Hematopoietic multipotent progenitor cell treated with erythropoietin and hydrocortisone succinate and interleukin-3 and kit ligand, for 8 days (in vitro differentiated cells): ENCODE results near the gene VSIG4.

Experiments used
- DNase-seq: peaks from one replicate; pipeline ENCODE4 v3.0.0-alpha.2; 2015

Gene VSIG4

DNA sequence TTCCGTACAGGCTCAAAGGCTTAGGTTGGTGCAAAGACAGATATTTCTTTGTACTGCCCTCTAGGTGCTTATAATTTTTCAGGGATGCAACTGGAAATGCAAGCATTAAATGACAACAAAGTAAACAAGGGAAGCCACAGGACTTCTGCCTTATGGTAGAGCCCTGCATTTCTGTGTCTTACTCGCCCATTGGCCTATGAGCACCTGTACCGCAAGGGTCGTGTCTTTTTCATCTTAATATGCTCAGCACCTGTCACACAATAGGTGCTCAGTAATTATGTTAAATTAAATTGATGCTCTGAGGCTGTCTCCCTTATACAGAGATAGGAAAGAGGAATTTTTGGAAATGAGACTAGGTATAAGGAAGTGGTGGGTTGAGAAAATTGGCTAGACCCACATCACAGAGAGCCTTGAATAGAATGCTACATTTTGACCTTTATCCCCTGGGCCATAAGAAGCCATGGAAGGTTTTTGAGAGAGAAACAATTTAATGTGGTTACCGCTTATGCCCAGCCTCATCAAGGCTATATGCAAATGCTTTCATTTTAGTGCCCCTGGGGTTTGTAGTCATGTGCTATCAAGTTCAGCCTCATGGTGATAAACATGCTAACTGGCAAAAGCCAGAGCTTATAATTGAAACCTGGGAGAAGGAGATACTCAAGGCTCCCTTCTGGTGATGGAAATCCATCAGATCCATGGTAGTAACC lies 16.3 kb downstream of the VSIG4 start:
- peak; percentile 54 for DNase-seq

- DNase-seq, result peak; percentile 74
These were observed 17.1 kb downstream of the VSIG4 start for GRCh38 chrX:66022632-66023384.

DNA sequence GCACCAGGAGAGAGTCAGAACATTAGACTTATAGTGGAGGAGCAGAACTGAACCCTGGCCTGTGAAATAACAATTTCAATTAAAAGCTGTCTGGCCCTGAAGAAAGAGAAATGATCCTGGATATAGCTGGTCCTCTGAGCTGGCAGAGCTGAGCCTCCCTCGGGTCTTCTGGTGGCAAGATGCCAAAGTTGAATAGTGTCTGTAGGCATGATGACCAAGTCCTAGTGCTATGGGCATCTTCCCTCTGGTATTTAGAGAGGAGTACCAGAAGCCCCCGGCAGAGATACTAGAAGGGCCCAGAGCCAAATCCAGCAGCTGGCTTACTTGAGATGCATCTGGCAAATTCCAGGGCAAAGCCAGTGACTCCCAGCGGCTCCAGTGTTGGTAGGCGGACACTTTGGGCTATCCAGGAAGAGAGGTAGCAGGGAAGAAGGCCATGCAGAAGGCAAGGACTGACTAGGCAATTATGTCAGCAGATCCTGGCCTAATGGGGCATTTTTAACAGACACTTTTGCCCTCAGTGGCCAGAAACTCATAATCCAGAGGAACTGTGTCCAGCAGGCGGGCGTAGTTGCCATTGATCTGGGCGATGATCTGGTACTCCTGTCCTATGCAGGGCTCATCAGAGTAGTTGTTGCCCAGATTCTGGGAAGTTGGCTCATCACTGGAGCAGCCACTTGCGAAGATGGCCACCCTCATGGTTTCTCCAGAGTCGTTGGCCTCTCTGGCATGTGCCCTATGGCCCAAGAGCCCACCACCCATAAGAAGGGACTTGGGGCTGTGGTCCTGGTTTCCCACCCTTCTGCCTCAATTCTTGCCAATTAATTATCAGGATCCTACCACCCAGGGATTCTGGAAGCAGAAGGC lies 17.9 kb downstream of the VSIG4 start:
- DNase-seq, result no peak

DNA sequence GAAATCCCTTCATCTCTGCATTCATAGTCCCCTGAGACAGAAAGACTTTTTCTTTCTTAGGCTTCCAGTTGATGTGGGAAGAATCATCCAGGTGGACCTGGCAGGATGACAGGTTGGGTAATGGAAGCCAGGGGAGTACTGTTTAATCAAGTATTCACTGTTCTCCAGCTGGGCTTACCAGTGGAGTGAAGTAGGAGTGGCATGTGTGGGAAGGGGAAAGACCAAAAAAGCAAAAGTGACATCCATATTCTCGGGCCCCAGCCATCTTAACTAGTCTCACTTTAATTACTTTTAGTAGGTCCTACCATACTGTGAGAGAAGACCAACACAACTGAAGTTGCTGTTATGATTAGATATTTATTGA lies 18.5 kb downstream of the VSIG4 start:
- DNase-seq, result peak; percentile 62

- DNase-seq, result no peak
These were observed 19.1 kb downstream of the VSIG4 start for GRCh38 chrX:66020631-66021334.

- peak; percentile 16 for DNase-seq
These were observed 19.9 kb downstream of the VSIG4 start for GRCh38 chrX:66019974-66020373.

DNA sequence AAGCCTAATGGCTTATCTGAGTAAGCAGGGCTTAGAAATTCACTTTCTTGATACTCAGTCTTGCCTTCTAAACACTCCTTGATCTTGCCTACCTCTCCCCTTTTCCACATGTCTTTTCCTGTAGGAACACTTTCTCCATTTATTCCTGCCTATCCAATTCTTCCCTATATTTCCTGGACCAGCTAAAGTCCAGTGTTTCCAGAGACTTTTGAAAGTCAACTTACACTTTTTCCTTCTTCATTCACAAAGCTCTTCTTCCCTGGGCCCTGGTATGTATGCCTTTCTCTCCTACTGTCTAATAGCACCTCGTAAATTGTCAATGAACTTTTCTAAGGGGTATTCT lies 20.6 kb downstream of the VSIG4 start:
- no peak for DNase-seq

- DNase-seq, result peak; percentile 51
These were observed 21.1 kb downstream of the VSIG4 start for GRCh38 chrX:66018585-66019309.

GRCh38 chrX:66017659-66018170 lies 22.2 kb downstream of the VSIG4 start:
- no peak for DNase-seq

GRCh38 chrX:66016905-66017658 lies 22.8 kb downstream of the VSIG4 start:
- peak; percentile 69 for DNase-seq

- peak; percentile 61 for DNase-seq
These were observed 23.8 kb downstream of the VSIG4 start for GRCh38 chrX:66015900-66016689.

DNA sequence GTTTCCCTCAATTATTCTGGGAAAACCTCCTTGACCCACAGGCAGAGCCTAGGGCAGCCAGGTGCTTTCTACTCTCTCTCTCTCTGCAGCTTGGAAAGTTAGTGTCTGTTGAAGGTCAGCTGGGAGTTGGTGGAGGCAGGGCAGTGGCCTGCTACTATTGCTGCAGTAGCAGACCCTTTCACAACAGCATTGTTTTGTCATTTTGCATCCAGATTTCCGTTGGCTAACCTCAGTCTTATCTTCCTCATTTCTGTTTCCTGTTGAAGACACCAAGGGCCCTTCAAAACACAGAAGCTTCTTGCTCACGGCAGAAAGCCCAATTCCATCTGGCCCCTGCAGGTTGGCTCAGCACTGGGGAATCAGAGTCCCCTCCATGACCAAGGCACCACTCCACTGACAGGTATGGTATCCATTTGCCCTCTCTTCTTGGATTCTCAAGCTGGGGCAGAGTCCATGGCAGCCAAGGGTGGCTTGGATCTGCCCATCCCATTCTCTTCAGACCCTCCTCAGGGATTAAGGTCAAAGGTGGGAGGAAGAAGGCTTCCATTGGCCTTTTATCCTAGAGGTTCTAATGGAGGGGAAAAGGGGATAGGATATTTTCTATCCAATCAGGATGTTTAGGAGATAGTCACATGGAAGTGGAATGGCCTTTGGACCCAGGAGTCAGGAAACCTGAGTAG lies 24.6 kb downstream of the VSIG4 start:
- DNase-seq, result peak; percentile 90

- DNase-seq, result peak; percentile 47
These were observed 25.3 kb downstream of the VSIG4 start for GRCh38 chrX:66014556-66014955.

GRCh38 chrX:66014084-66014483 lies 25.8 kb downstream of the VSIG4 start:
- DNase-seq, result peak; percentile 28

- DNase-seq, result no peak
These were observed 26.6 kb downstream of the VSIG4 start for GRCh38 chrX:66013194-66013816.

GRCh38 chrX:66012094-66012534 lies 27.8 kb downstream of the VSIG4 start:
- DNase-seq, result peak; percentile 40

DNA sequence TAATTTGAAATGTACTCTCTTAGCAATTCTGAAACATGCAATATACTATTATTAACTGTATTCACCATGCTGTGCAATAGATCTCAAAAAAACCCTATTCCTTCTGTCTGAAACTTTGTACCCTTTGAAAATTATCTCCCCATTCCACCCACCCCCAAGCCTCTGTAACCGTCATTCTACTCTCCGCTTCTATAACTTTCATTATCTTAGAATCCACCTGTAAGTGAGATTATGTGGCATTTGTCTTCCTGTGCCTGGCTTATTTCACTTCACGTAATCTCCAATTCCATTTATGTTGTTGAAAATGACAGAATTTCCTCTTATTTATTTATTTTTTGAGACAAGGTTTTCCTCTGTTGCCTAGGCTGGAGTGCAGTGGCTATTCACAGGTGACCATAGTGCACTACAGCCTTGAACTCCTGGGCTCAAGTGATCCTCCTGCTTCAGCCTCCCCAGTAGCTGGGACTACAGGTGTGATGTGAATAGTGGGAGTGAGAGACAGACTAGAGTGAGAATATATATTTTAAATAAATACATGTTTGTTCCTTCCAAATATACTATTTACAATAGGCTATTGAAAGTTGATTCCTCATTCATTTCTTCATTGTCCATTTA lies 30.5 kb downstream of the VSIG4 start:
- DNase-seq, result peak; percentile 84

DNA sequence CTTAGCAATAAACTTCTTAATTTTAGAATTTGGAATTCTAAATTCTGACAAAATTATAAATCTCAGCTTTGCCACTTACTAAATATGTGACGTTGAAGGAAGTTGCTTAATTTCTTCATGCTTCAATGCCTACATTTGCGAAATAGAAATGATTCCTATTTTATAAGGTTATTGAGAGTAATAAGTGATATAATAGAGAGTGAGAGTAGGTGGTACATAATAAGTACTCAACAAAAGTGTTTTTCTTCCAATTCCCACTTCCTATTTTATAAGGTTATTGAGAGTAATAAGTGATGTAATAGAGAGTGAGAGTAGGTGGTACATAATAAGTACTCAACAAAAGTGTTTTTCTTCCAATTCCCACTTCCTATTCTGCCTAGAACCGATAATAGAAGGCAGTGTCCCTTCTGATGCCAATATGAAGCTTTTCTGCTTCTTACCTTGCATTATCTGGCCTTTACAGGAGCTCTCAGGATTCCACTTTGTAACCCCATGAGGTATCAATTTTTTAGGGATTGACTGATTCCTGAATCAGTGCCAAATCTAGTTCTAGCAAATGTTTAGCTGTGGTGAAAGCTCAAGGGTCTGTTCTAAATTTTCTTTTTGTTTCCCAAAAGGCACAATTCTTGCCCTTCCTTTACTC lies 31.4 kb downstream of the VSIG4 start:
- peak; percentile 77 for DNase-seq
